Body of pancreas (tissue), 4 donors: Measurements from ENCODE around the gene ZNF343.

Source experiments
- POLR2A ChIP-seq, 3 donors: fragments of 450-650 bp; IDR thresholded peaks; one replicate each; pipeline ENCODE4 v1.6.1; 2016; ENCODE audit warnings: antibody characterized with exemption in 3 of 3, mild to moderate bottlenecking in 2 of 3
- TF ChIP-seq, protein P1 (sequence below), 7 experiments: fragments of 450-650 bp in 4 of 7; fragments of 200-600 bp in 3 of 7; sonication (generic) in 3 of 7; IDR thresholded peaks; one replicate each; pipeline ENCODE4 v1.5.1; 2016 to 2019; ENCODE audit warnings: antibody characterized with exemption in 7 of 7

DNA sequence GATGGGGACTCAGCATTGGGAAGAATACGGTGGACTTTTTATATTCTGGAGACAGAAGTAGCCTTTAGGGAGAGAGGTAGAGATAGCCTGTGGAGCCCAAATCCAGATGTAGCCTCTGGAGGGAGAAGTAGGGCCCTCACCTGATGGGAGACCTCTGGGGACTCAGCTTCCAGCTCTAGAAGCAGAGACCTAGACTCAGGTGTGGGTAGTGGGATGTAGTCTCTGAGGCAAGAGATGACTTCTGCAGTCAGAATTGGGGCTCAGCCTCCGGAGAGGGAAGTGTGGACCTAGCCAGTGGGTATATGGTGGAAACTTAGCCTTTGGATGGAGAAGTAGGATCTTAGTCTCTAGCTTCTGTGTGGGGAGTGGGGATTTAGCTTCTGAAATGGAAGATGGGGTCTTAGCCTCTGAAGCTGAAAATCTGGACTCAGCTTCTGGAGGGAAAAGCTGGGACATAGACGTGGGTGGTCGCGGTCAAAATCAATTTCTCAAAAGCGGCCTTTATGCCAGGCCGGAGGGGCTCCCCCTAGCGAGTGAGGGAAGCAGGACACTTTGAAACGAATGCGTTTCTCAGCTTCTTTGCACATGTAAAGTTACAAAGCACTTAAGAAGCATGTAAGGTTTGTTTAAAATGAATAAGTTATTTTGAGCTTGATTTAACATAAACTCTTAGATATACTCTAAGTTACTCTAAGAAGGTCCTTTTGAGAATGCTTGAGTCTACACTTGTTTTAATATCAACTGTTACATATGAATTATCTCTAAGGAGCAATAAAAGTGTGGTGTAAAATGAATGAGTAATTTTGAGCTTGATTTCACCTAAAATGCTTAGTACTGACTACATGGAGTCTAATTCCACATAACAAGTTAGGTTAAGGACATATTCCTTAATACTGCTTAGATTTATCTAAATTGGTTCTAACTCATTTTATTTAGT is 12.9 kb upstream of the ZNF343 start:
- TF ChIP-seq POLR2A (IDR thresholded peaks at IDR 0.05): no peak
- TF ChIP-seq, protein P1, sequence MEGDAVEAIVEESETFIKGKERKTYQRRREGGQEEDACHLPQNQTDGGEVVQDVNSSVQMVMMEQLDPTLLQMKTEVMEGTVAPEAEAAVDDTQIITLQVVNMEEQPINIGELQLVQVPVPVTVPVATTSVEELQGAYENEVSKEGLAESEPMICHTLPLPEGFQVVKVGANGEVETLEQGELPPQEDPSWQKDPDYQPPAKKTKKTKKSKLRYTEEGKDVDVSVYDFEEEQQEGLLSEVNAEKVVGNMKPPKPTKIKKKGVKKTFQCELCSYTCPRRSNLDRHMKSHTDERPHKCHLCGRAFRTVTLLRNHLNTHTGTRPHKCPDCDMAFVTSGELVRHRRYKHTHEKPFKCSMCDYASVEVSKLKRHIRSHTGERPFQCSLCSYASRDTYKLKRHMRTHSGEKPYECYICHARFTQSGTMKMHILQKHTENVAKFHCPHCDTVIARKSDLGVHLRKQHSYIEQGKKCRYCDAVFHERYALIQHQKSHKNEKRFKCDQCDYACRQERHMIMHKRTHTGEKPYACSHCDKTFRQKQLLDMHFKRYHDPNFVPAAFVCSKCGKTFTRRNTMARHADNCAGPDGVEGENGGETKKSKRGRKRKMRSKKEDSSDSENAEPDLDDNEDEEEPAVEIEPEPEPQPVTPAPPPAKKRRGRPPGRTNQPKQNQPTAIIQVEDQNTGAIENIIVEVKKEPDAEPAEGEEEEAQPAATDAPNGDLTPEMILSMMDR (IDR thresholded peaks at IDR 0.05): peak; percentile 59 to 94 (median 67)
